HepG2 (cell line): Measurements from ENCODE around the gene KLHDC1. TPM values are rescaled to one million over a fixed set of nuclear protein-coding genes. Genes with fewer than 3 reads are reported as not detected.

Experiments
- ATF1 ChIP-seq: IDR thresholded peaks from 2 replicates; pipeline ENCODE4 v1.6.1; 2016; ENCODE audit warnings: mild to moderate bottlenecking, control low read depth
- GATAD2A ChIP-seq: IDR thresholded peaks from 2 replicates; pipeline ENCODE4 v1.6.1; 2016
- JUN ChIP-seq: sonication (generic); formaldehyde crosslinking; IDR thresholded peaks from 2 replicates; pipeline ENCODE4 v1.4.0; 2020; ENCODE audit warnings: mild to moderate bottlenecking, missing genetic modification reagents
- KDM6A ChIP-seq: IDR thresholded peaks from 2 replicates; pipeline ENCODE4 v1.6.1; 2016; ENCODE audit warnings: low read depth
- MEIS2 ChIP-seq: sonication (generic); formaldehyde crosslinking; IDR thresholded peaks from 2 replicates; pipeline ENCODE4 v1.9.0; 2021; ENCODE audit warnings: mild to moderate bottlenecking, missing genetic modification reagents
- NFKBIZ ChIP-seq: IDR thresholded peaks from 2 replicates; pipeline ENCODE4 v1.6.1; 2018; ENCODE audit warnings: missing genetic modification reagents, missing compliant biosample characterization
- PHF5A ChIP-seq: IDR thresholded peaks from one replicate; pipeline ENCODE4 v1.6.1; 2018; ENCODE audit warnings: low read depth, missing genetic modification reagents; ENCODE audit not compliant: unreplicated experiment
- RAD21 ChIP-seq: fragments of 450-650 bp; formaldehyde crosslinking; IDR thresholded peaks from 2 replicates; pipeline ENCODE4 v1.5.0; 2020; ENCODE audit warnings: mild to moderate bottlenecking
- RBFOX2 ChIP-seq: fragments of 200-400 bp; formaldehyde crosslinking; IDR thresholded peaks from 2 replicates; pipeline ENCODE4 v1.6.1; 2017; ENCODE audit warnings: low read depth, mild to moderate bottlenecking, low read length
- RORA ChIP-seq: sonication (generic); formaldehyde crosslinking; IDR thresholded peaks from 2 replicates; pipeline ENCODE4 v1.5.0; 2020; ENCODE audit warnings: mild to moderate bottlenecking, missing genetic modification reagents, moderate library complexity
- SATB2 ChIP-seq: sonication (generic); formaldehyde crosslinking; IDR thresholded peaks from 2 replicates; pipeline ENCODE4 v1.5.0; 2020; ENCODE audit warnings: missing genetic modification reagents
- SP140L ChIP-seq: sonication (generic); formaldehyde crosslinking; IDR thresholded peaks from 2 replicates; pipeline ENCODE4 v1.4.0; 2020; ENCODE audit warnings: missing genetic modification reagents, borderline replicate concordance
- SYNCRIP ChIP-seq: fragments of 200-400 bp; formaldehyde crosslinking; IDR thresholded peaks from 2 replicates; pipeline ENCODE4 v1.6.1; 2018; ENCODE audit warnings: mild to moderate bottlenecking, low read depth, low read length; ENCODE audit not compliant: insufficient read depth
- ZFP82 ChIP-seq: sonication (generic); formaldehyde crosslinking; IDR thresholded peaks from 2 replicates; pipeline ENCODE4 v1.5.1; 2020; ENCODE audit warnings: mild to moderate bottlenecking, missing genetic modification reagents, borderline replicate concordance
- ZNF121 ChIP-seq: sonication (generic); formaldehyde crosslinking; IDR thresholded peaks from 2 replicates; pipeline ENCODE4 v1.5.0; 2020; ENCODE audit warnings: mild to moderate bottlenecking, missing genetic modification reagents
- ZNF629 ChIP-seq: sonication (generic); formaldehyde crosslinking; conservative IDR thresholded peaks from 2 replicates; pipeline ENCODE4 v1.5.0; 2020; ENCODE audit warnings: missing genetic modification reagents
- ZNF670 ChIP-seq: sonication (generic); formaldehyde crosslinking; IDR thresholded peaks from 2 replicates; pipeline ENCODE4 v1.8.0; 2022; ENCODE audit warnings: mild to moderate bottlenecking, missing genetic modification reagents, borderline replicate concordance
- ZNF766 ChIP-seq: sonication (generic); formaldehyde crosslinking; IDR thresholded peaks from 2 replicates; pipeline ENCODE4 v1.5.0; 2020; ENCODE audit warnings: missing genetic modification reagents, borderline replicate concordance
- ZNF772 ChIP-seq: sonication (generic); formaldehyde crosslinking; IDR thresholded peaks from 2 replicates; pipeline ENCODE4 v1.5.0; 2020; ENCODE audit warnings: mild to moderate bottlenecking, missing genetic modification reagents
- polyA plus RNA-seq, 8 experiments: library from polyadenylated mRNA; depleted of rRNA in 3 of 8; stranded (reverse) in 7 of 8; unstranded in 1 of 8; fragments of >200 nt; fragmentation: Illumina TruSeq in 4 of 8; extraction: Trizol in 4 of 8; gene quantifications; 2 replicates each; pipeline versions ENCODE4 v1.2.1 to v1.2.3, GENCODE V29; 2011 to 2016; ENCODE audit warnings: low read depth in 4 of 8, missing spikeins in 1 of 8, mixed read lengths in 1 of 8; ENCODE audit not compliant: insufficient read depth in 1 of 8
- total RNA-seq, 5 experiments: library from RNA; depleted of rRNA; stranded (reverse); fragments of >200 nt; fragmentation: Illumina TruSeq; extraction: Trizol; gene quantifications; 2 replicates each; pipeline ENCODE4 v1.2.3, GENCODE V29; 2016; ENCODE audit warnings: low read depth in 1 of 5
- TF ChIP-seq, protein P1 (sequence below): sonication (generic); formaldehyde crosslinking; IDR thresholded peaks from 2 replicates; pipeline ENCODE4 v1.5.0; 2020; ENCODE audit warnings: missing genetic modification reagents
- TF ChIP-seq, protein P2 (sequence below): sonication (generic); formaldehyde crosslinking; IDR thresholded peaks from 2 replicates; pipeline ENCODE4 v1.4.0; 2020; ENCODE audit warnings: missing genetic modification reagents
- TF ChIP-seq, protein P3 (sequence below): sonication (generic); formaldehyde crosslinking; IDR thresholded peaks from 2 replicates; pipeline ENCODE4 v1.5.0; 2020; ENCODE audit warnings: mild to moderate bottlenecking, missing genetic modification reagents, moderate library complexity
- TF ChIP-seq, protein P4 (sequence below): sonication (generic); formaldehyde crosslinking; IDR thresholded peaks from 2 replicates; pipeline ENCODE4 v1.4.0; 2020; ENCODE audit warnings: mild to moderate bottlenecking, low read depth, missing genetic modification reagents

The KLHDC1 gene
- total and polyA plus RNA-seq, 2 of the 13 experiments (the other 11 are each of a cell fraction or from before 2014, with no cell fraction given) = 0.11 TPM; not detected in 1

DNA sequence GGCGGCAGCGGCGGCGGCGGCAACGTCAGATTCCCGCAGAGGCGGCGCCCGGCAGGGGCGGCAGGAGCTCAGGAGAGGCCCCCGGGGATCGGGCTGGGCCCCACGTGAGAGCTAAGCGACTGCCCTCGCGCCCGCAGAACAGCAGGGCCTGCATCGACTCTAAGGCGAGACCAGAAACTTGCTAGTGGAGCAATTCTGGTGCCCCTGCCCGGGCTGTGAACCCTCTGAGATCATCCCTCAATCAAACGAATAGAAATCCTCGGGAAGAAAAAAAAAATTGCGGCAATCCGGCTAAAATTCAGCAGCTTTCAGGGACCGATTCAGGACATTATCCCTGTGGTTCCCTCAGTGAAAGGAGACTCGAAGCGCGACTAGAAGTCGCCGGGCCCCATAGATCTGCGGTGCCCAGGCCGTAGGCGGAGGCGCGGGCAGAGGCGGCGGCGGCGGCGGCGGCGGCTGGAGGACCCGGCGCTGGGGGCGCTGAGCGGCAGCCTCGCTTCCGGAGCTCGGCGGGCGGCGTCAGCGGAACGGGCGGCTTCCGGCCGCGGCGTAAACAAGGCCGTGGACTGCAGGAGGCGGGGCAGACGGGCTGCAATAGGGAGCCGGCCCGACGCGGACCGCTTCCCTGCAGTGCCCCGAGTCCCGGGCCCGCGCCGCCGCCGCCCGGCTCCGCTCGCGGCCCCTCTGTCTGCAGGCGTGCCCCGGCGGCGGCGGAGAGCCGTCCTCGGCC lies 74.8 kb downstream of the KLHDC1 start, which contains the start of gene KLHDC2 (continued):
- TF ChIP-seq, protein P1, sequence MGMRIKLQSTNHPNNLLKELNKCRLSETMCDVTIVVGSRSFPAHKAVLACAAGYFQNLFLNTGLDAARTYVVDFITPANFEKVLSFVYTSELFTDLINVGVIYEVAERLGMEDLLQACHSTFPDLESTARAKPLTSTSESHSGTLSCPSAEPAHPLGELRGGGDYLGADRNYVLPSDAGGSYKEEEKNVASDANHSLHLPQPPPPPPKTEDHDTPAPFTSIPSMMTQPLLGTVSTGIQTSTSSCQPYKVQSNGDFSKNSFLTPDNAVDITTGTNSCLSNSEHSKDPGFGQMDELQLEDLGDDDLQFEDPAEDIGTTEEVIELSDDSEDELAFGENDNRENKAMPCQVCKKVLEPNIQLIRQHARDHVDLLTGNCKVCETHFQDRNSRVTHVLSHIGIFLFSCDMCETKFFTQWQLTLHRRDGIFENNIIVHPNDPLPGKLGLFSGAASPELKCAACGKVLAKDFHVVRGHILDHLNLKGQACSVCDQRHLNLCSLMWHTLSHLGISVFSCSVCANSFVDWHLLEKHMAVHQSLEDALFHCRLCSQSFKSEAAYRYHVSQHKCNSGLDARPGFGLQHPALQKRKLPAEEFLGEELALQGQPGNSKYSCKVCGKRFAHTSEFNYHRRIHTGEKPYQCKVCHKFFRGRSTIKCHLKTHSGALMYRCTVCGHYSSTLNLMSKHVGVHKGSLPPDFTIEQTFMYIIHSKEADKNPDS (CRISPR knock-in tag) = no peak
- TF ChIP-seq PHF5A (CRISPR knock-in tag) (no peak), RAD21 (no peak; the same call in 1 of the 2 replicates), SP140L (CRISPR knock-in tag) (no peak), ZNF772 (peak; percentile 29; the same call in 1 of the 2 replicates), ZNF670 (CRISPR knock-in tag) (no peak), SATB2 (CRISPR knock-in tag) (no peak), NFKBIZ (no peak), ZFP82 (CRISPR knock-in tag) (no peak; the same call in 1 of the 2 replicates), ZNF629 (no peak), MEIS2 (CRISPR knock-in tag) (peak; percentile 67; the same call in 1 of the 2 replicates), GATAD2A (CRISPR knock-in tag) (no peak), ZNF766 (CRISPR knock-in tag) (no peak), KDM6A (CRISPR knock-in tag) (no peak), JUN (CRISPR knock-in tag) (no peak), SYNCRIP (no peak), ATF1 (no peak), RBFOX2 (peak; percentile 94), ZNF121 (CRISPR knock-in tag) (no peak), RORA (no peak)
- TF ChIP-seq, protein P2, sequence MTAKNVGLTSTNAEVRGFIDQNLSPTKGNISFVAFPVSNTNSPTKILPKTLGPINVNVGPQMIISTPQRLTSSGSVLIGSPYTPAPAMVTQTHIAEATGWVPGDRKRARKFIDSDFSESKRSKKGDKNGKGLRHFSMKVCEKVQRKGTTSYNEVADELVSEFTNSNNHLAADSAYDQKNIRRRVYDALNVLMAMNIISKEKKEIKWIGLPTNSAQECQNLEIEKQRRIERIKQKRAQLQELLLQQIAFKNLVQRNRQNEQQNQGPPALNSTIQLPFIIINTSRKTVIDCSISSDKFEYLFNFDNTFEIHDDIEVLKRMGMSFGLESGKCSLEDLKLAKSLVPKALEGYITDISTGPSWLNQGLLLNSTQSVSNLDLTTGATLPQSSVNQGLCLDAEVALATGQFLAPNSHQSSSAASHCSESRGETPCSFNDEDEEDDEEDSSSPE (CRISPR knock-in tag) = no peak; the same call in 1 of the 2 replicates
- TF ChIP-seq, protein P3, sequence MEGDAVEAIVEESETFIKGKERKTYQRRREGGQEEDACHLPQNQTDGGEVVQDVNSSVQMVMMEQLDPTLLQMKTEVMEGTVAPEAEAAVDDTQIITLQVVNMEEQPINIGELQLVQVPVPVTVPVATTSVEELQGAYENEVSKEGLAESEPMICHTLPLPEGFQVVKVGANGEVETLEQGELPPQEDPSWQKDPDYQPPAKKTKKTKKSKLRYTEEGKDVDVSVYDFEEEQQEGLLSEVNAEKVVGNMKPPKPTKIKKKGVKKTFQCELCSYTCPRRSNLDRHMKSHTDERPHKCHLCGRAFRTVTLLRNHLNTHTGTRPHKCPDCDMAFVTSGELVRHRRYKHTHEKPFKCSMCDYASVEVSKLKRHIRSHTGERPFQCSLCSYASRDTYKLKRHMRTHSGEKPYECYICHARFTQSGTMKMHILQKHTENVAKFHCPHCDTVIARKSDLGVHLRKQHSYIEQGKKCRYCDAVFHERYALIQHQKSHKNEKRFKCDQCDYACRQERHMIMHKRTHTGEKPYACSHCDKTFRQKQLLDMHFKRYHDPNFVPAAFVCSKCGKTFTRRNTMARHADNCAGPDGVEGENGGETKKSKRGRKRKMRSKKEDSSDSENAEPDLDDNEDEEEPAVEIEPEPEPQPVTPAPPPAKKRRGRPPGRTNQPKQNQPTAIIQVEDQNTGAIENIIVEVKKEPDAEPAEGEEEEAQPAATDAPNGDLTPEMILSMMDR (CRISPR knock-in tag) = peak; percentile 73
- TF ChIP-seq, protein P4, sequence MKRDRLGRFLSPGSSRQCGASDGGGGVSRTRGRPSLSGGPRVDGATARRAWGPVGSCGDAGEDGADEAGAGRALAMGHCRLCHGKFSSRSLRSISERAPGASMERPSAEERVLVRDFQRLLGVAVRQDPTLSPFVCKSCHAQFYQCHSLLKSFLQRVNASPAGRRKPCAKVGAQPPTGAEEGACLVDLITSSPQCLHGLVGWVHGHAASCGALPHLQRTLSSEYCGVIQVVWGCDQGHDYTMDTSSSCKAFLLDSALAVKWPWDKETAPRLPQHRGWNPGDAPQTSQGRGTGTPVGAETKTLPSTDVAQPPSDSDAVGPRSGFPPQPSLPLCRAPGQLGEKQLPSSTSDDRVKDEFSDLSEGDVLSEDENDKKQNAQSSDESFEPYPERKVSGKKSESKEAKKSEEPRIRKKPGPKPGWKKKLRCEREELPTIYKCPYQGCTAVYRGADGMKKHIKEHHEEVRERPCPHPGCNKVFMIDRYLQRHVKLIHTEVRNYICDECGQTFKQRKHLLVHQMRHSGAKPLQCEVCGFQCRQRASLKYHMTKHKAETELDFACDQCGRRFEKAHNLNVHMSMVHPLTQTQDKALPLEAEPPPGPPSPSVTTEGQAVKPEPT (CRISPR knock-in tag) = no peak
